GM12878 (cell line): ENCODE results near the gene KCNK7. TPM values are rescaled to one million over a fixed set of nuclear protein-coding genes. Genes with fewer than 3 reads are reported as not detected.

Source experiments
- BCLAF1 ChIP-seq: fragments of 450-650 bp; IDR thresholded peaks from 2 replicates; pipeline ENCODE4 v1.6.1; 2017; ENCODE audit warnings: antibody characterized with exemption, mild to moderate bottlenecking, moderate library complexity
- CBFB ChIP-seq: IDR thresholded peaks from 2 replicates; pipeline ENCODE4 v1.6.1; 2016; ENCODE audit warnings: antibody characterized with exemption, low read depth
- CBX5 ChIP-seq: sonication (generic); IDR thresholded peaks from 2 replicates; pipeline ENCODE4 v1.6.1; 2016; ENCODE audit warnings: low read depth, moderate library complexity, mild to moderate bottlenecking, inconsistent platforms
- CEBPB ChIP-seq, 2 experiments: fragments of 150-350 bp in 1 of 2; IDR thresholded peaks; 2 replicates each; pipeline ENCODE4 v1.6.1; 2012 to 2014; ENCODE audit warnings: low read depth in 2 of 2, low read length in 2 of 2, borderline replicate concordance in 1 of 2, inconsistent platforms in 1 of 2
- CREM ChIP-seq: IDR thresholded peaks from 2 replicates; pipeline ENCODE4 v1.6.1; 2014; ENCODE audit warnings: antibody characterized with exemption, low read depth
- GABPA ChIP-seq: IDR thresholded peaks from 2 replicates; pipeline ENCODE4 v1.6.1; 2014; ENCODE audit warnings: antibody characterized with exemption, low read depth, mild to moderate bottlenecking, inconsistent platforms
- HDAC2 ChIP-seq: fragments of 200-600 bp; sonication (generic); IDR thresholded peaks from 2 replicates; pipeline ENCODE4 v1.6.1; 2017
- IKZF2 ChIP-seq, 2 experiments: fragments of 450-650 bp; IDR thresholded peaks; 2 replicates each; pipeline ENCODE4 v1.6.1; 2017; ENCODE audit warnings: mild to moderate bottlenecking in 2 of 2, moderate library complexity in 2 of 2
- IRF5 ChIP-seq: fragments of 450-650 bp; IDR thresholded peaks from 2 replicates; pipeline ENCODE4 v1.6.1; 2017; ENCODE audit warnings: borderline replicate concordance
- JUNB ChIP-seq: IDR thresholded peaks from 2 replicates; pipeline ENCODE4 v1.6.1; 2016; ENCODE audit warnings: antibody characterized with exemption, mild to moderate bottlenecking
- JUND ChIP-seq: IDR thresholded peaks from 2 replicates; pipeline ENCODE4 v1.6.1; 2012; ENCODE audit warnings: low read depth, mild to moderate bottlenecking, low read length, improper control_type of control experiment, moderate library complexity
- KAT2A ChIP-seq: conservative IDR thresholded peaks from 2 replicates; pipeline ENCODE4 v1.6.1; 2011; ENCODE audit warnings: low read depth, low read length; ENCODE audit not compliant: control insufficient read depth
- MAX ChIP-seq: IDR thresholded peaks from 2 replicates; pipeline ENCODE4 v1.6.1; 2012; ENCODE audit warnings: low read depth, low read length, improper control_type of control experiment
- MYB ChIP-seq: fragments of 150-350 bp; IDR thresholded peaks from 2 replicates; pipeline ENCODE4 v1.6.1; 2014; ENCODE audit warnings: mild to moderate bottlenecking, low read depth, low read length, borderline replicate concordance
- MYC ChIP-seq: IDR thresholded peaks from 2 replicates; pipeline ENCODE4 v1.6.1; 2011; ENCODE audit warnings: mild to moderate bottlenecking, low read length, moderate library complexity, inconsistent platforms; ENCODE audit not compliant: insufficient read depth, insufficient replicate concordance, insufficient read length, severe bottlenecking
- NFYB ChIP-seq: IDR thresholded peaks from 2 replicates; pipeline ENCODE4 v1.6.1; 2011; ENCODE audit warnings: low read depth, mild to moderate bottlenecking, low read length, improper control_type of control experiment, moderate library complexity; ENCODE audit not compliant: insufficient read depth
- NR2F1 ChIP-seq: fragments of 450-650 bp; conservative IDR thresholded peaks from 2 replicates; pipeline ENCODE4 v1.6.1; 2017; ENCODE audit warnings: mild to moderate bottlenecking
- NRF1 ChIP-seq: conservative IDR thresholded peaks from 2 replicates; pipeline ENCODE4 v1.6.1; 2011; ENCODE audit warnings: mild to moderate bottlenecking, low read depth, low read length, improper control_type of control experiment
- PML ChIP-seq: IDR thresholded peaks from 2 replicates; pipeline ENCODE4 v1.6.1; 2012; ENCODE audit warnings: low read length, inconsistent platforms
- POLR2A ChIP-seq: IDR thresholded peaks from 2 replicates; pipeline ENCODE4 v1.6.1; 2011; ENCODE audit warnings: low read depth, mild to moderate bottlenecking, low read length
- POLR2AphosphoS2 ChIP-seq: IDR thresholded peaks from 2 replicates; pipeline ENCODE4 v1.6.1; 2011; ENCODE audit warnings: low read depth, mild to moderate bottlenecking, low read length, improper control_type of control experiment, moderate library complexity
- POLR2AphosphoS5 ChIP-seq: IDR thresholded peaks from 2 replicates; pipeline ENCODE4 v1.6.1; 2011; ENCODE audit warnings: mild to moderate bottlenecking, low read length, inconsistent platforms
- RFX5 ChIP-seq: IDR thresholded peaks from 2 replicates; pipeline ENCODE4 v1.6.1; 2011; ENCODE audit warnings: low read depth, low read length, improper control_type of control experiment
- SREBF1 ChIP-seq: IDR thresholded peaks from 2 replicates; pipeline ENCODE4 v1.6.1; 2012; ENCODE audit warnings: mild to moderate bottlenecking, low read length
- SREBF2 ChIP-seq: IDR thresholded peaks from 2 replicates; pipeline ENCODE4 v1.6.1; 2012; ENCODE audit warnings: mild to moderate bottlenecking, low read length
- SUZ12 ChIP-seq: fragments of 200-600 bp; sonication (generic); IDR thresholded peaks from one replicate; pipeline ENCODE4 v1.6.1; 2018; ENCODE audit warnings: antibody characterized with exemption, mild to moderate bottlenecking; ENCODE audit not compliant: unreplicated experiment
- TCF3 ChIP-seq: IDR thresholded peaks from 2 replicates; pipeline ENCODE4 v1.6.1; 2012; ENCODE audit warnings: low read depth, mild to moderate bottlenecking, low read length, borderline replicate concordance; ENCODE audit not compliant: insufficient read depth
- YBX1 ChIP-seq: fragments of 450-650 bp; IDR thresholded peaks from 2 replicates; pipeline ENCODE4 v1.6.1; 2016; ENCODE audit warnings: antibody characterized with exemption
- ZNF207 ChIP-seq: fragments of 450-650 bp; IDR thresholded peaks from 2 replicates; pipeline ENCODE4 v1.6.1; 2014; ENCODE audit warnings: antibody characterized with exemption, mild to moderate bottlenecking, borderline replicate concordance
- polyA plus RNA-seq, 11 experiments: library from polyadenylated mRNA; depleted of rRNA in 4 of 11; unstranded in 6 of 11; stranded (reverse) in 5 of 11; fragments of >200 nt; fragmentation: Nextera tagmentation in 4 of 11; fragmentation: Illumina TruSeq in 1 of 11; extraction: Ambion mirVana in 4 of 11; extraction: Trizol in 1 of 11; gene quantifications; 1 replicate in 1 of 11; 2 replicates in 10 of 11; pipeline versions ENCODE4 v1.2.1 to v1.2.3, GENCODE V29; 2011 to 2016; ENCODE audit warnings: inconsistent platforms in 2 of 11, missing spikeins in 2 of 11, low read depth in 1 of 11
- total RNA-seq, 4 experiments: library from RNA; depleted of rRNA in 3 of 4; stranded (reverse); fragments of >200 nt in 3 of 4; fragmentation: Illumina TruSeq in 1 of 4; extraction: Trizol in 1 of 4; gene quantifications; 2 replicates each; pipeline versions ENCODE4 v1.2.1 to v1.2.3, GENCODE V29; 2013 to 2021

KCNK7 gene
- total and polyA plus RNA-seq, 10 of the 15 experiments (the other 5 are each of a cell fraction or from before 2014, with no cell fraction given): 0.11 to 0.54 (median 0.23) TPM; not detected in 7

- TF ChIP-seq BCLAF1 (no peak), IKZF2 (IDR thresholded peaks at IDR 0.05) (no peak), MYC (no peak), POLR2A (no peak), ZNF207 (no peak; the same call in 1 of the 2 replicates), HDAC2 (no peak), POLR2AphosphoS5 (no peak), JUND (no peak), SUZ12 (no peak), IRF5 (no peak), GABPA (no peak), CEBPB (IDR thresholded peaks at IDR 0.05; ENCODE audit: borderline replicate concordance in 1 of 2, low read depth in 2 of 2, low read length in 2 of 2) (no peak), CBX5 (no peak), SREBF1 (no peak), SREBF2 (no peak), POLR2AphosphoS2 (no peak), RFX5 (peak; percentile 13; the same call in 1 of the 2 replicates), PML (no peak), NFYB (no peak), NR2F1 (0 out of 2 replicates have a peak, but pooled peaks have one; percentile 10), MAX (no peak), MYB (no peak), NRF1 (no peak), CBFB (no peak), YBX1 (no peak), TCF3 (no peak), JUNB (no peak), KAT2A (no peak), CREM (no peak)
Measured at GRCh38 chr11:65625628-65626342, 30.2 kb upstream of the KCNK7 start (continued).
